ENCODE results near the gene ADISSP.

ADISSP gene

GRCh38 chr20:3710703-3711483 lies 56.7 kb downstream of the ADISSP start:
- DNase-seq = peak; percentile 25 to 35

GRCh38 chr20:3710011-3710466 lies 57.5 kb downstream of the ADISSP start:
- DNase-seq = no peak

- DNase-seq = no peak
Observed at GRCh38 chr20:3707508-3707899, 60.0 kb downstream of the ADISSP start.

- DNase-seq = no peak
Observed at GRCh38 chr20:3706774-3707507, 60.6 kb downstream of the ADISSP start.

GRCh38 chr20:3705970-3706739 lies 61.4 kb downstream of the ADISSP start:
- no peak for DNase-seq

- DNase-seq = no peak
Observed at GRCh38 chr20:3705491-3705969, 62.0 kb downstream of the ADISSP start.

GRCh38 chr20:3704087-3704486 lies 63.5 kb downstream of the ADISSP start:
- DNase-seq = no peak
